Endothelial cell of umbilical vein (primary cell): Measurements from ENCODE around the gene KCNH1. TPM values are rescaled to one million over a fixed set of nuclear protein-coding genes. Genes with fewer than 3 reads are reported as not detected.

Experiments
- BruUV-seq: library from RNA; stranded (reverse); fragments of 400-500 nt; replicated peaks from 2 replicates; lab custom pipeline; 2021; lab: Mats Ljungman, UMichigan
- CTCF ChIA-PET: fragments of 300-600, 350-600 bp; sonication (Branson Sonifier 250); formaldehyde crosslinking; loops from one replicate; lab custom pipeline; 2021; ENCODE audit warnings: antibody characterized with exemption, inconsistent platforms; lab: Charles Lee
- POLR2A ChIA-PET: fragments of 300-600, 350-600 bp; sonication (Branson Sonifier 250); formaldehyde crosslinking; loops from one replicate; lab custom pipeline; 2021; ENCODE audit warnings: antibody characterized with exemption, inconsistent platforms; lab: Charles Lee
- DNase-seq: peaks from one replicate; pipeline ENCODE4 v3.0.0-alpha.2; 2011; ENCODE audit warnings: low read depth, low spot score
- FAIRE-seq: peaks from 2 replicates; lab custom pipeline; 2011; peaks lifted over from hg19 to GRCh38; lab: Jason Lieb, UNC
- H2AFZ ChIP-seq: 2 replicates; pipeline ENCODE4 v1.6.0; 2012; ENCODE audit warnings: low read depth, low read length, control low read depth, inconsistent platforms
- H3K27ac ChIP-seq: 2 replicates; pipeline ENCODE4 v1.5.1; 2011; ENCODE audit warnings: low read depth, mild to moderate bottlenecking, control low read depth, low read length, moderate library complexity; ENCODE audit not compliant: insufficient read depth
- H3K27me3 ChIP-seq, 2 experiments: 2 replicates each; pipeline versions ENCODE4 v1.6.0 to v1.6.1; 2011; ENCODE audit warnings: low read length in 2 of 2, mixed read lengths in 1 of 2; ENCODE audit not compliant: control insufficient read depth in 2 of 2, insufficient read depth in 2 of 2
- H3K36me3 ChIP-seq, 2 experiments: 2 replicates in 1 of 2; 3 replicates in 1 of 2; pipeline ENCODE4 v1.5.1; 2011; ENCODE audit warnings: low read length in 2 of 2, mild to moderate bottlenecking in 1 of 2, moderate library complexity in 1 of 2; ENCODE audit not compliant: control insufficient read depth in 2 of 2, insufficient read depth in 2 of 2; ENCODE audit errors: extremely low read depth in 1 of 2
- H3K4me1 ChIP-seq: 3 replicates; pipeline ENCODE4 v1.5.1; 2011; ENCODE audit warnings: mild to moderate bottlenecking, low read length; ENCODE audit not compliant: control insufficient read depth, insufficient read depth; ENCODE audit errors: extremely low read depth
- H3K4me2 ChIP-seq: 2 replicates; pipeline ENCODE4 v1.6.1; 2011; ENCODE audit warnings: low read length, control low read depth, mixed read lengths; ENCODE audit not compliant: insufficient read depth
- H3K4me3 ChIP-seq, 3 experiments: fragments of 200-600 bp in 1 of 3; sonication (generic), shearing (Covaris generic) in 1 of 3; replicated peaks in 1 of 3; 2 replicates each; pipeline ENCODE4 v1.5.1; 2011 to 2016; ENCODE audit warnings: control low read depth in 3 of 3, low read length in 3 of 3, mild to moderate bottlenecking in 2 of 3, inconsistent platforms in 1 of 3, low read depth in 1 of 3, moderate library complexity in 1 of 3; ENCODE audit not compliant: insufficient read depth in 1 of 3
- H3K79me2 ChIP-seq: 2 replicates; pipeline ENCODE4 v1.6.0; 2012; ENCODE audit warnings: low read length, inconsistent platforms; ENCODE audit not compliant: control insufficient read depth, insufficient read depth
- H3K9ac ChIP-seq: replicated peaks from 2 replicates; pipeline ENCODE3; 2011; ENCODE audit warnings: low read length, control low read depth; ENCODE audit not compliant: insufficient read depth; ENCODE audit errors: extremely low read depth
- H3K9me1 ChIP-seq: replicated peaks from 3 replicates; pipeline ENCODE4 v1.6.0; 2011; ENCODE audit warnings: mild to moderate bottlenecking, low read length; ENCODE audit not compliant: control insufficient read depth, insufficient read depth; ENCODE audit errors: extremely low read depth
- H3K9me3 ChIP-seq: replicated peaks from 2 replicates; pipeline ENCODE4 v1.5.1; 2012; ENCODE audit warnings: low read length, inconsistent platforms; ENCODE audit not compliant: control insufficient read depth, insufficient read depth
- H4K20me1 ChIP-seq: replicated peaks from 2 replicates; pipeline ENCODE3; 2011; ENCODE audit warnings: mild to moderate bottlenecking, low read length; ENCODE audit not compliant: control insufficient read depth, insufficient read depth; ENCODE audit errors: extremely low read depth
- CTCF ChIP-seq, 2 donors: IDR thresholded peaks; 1 replicate in 1 of 2; 2 replicates in 1 of 2; pipeline ENCODE4 v1.5.1; 2011; ENCODE audit warnings: low read length in 2 of 2, mild to moderate bottlenecking in 2 of 2, moderate library complexity in 2 of 2, control low read depth in 1 of 2, inconsistent platforms in 1 of 2, low read depth in 1 of 2; ENCODE audit not compliant: insufficient read depth in 1 of 2; ENCODE audit errors: extremely low read depth in 1 of 2
- EZH2 ChIP-seq: IDR thresholded peaks from 2 replicates; pipeline ENCODE4 v1.6.1; 2012; ENCODE audit warnings: borderline replicate concordance, low read depth, mild to moderate bottlenecking, moderate library complexity, low read length, inconsistent platforms; ENCODE audit not compliant: severe bottlenecking
- FOS ChIP-seq: IDR thresholded peaks from 2 replicates; pipeline ENCODE4 v1.6.1; 2011; ENCODE audit warnings: mild to moderate bottlenecking, low read length, moderate library complexity, borderline replicate concordance; ENCODE audit not compliant: insufficient read depth
- GATA2 ChIP-seq: IDR thresholded peaks from 2 replicates; pipeline ENCODE4 v1.7.0; 2011; ENCODE audit warnings: low read depth, mild to moderate bottlenecking, moderate library complexity, mixed read lengths, low read length; ENCODE audit not compliant: insufficient read length, insufficient read depth
- JUN ChIP-seq: IDR thresholded peaks from 2 replicates; pipeline ENCODE4 v1.6.1; 2011; ENCODE audit warnings: borderline replicate concordance, low read depth; ENCODE audit not compliant: insufficient read length, insufficient read depth
- MAX ChIP-seq: IDR thresholded peaks from 2 replicates; pipeline ENCODE4 v1.6.1; 2011; ENCODE audit not compliant: insufficient read depth, insufficient read length
- MYC ChIP-seq: IDR thresholded peaks from one replicate; pipeline ENCODE4 v1.6.1; 2011; ENCODE audit warnings: mild to moderate bottlenecking, low read depth, low read length
- POLR2A ChIP-seq: IDR thresholded peaks from 2 replicates; pipeline ENCODE4 v1.6.1; 2012; ENCODE audit warnings: low read depth, mild to moderate bottlenecking, control low read depth, low read length
- POLR2AphosphoS5 ChIP-seq: IDR thresholded peaks from 2 replicates; pipeline ENCODE4 v1.6.1; 2012; ENCODE audit warnings: low read depth, mild to moderate bottlenecking, control low read depth, low read length, moderate library complexity; ENCODE audit not compliant: insufficient read depth
- dilution Hi-C: fragments of 300-500 bp; cut with MboI; formaldehyde crosslinking; loops from one replicate; pipeline ENCODE4 v1.15.0; 2019; ENCODE audit warnings: low sequenced_read_pairs; ENCODE audit not compliant: extremely low pct_ligation_motif_present
- intact Hi-C: fragments of 100-400 bp; cut with micrococcal nuclease; formaldehyde crosslinking; loops from one replicate; pipeline ENCODE4 v1.10.0; 2022
- polyA plus RNA-seq, 4 experiments: library from polyadenylated mRNA; depleted of rRNA in 3 of 4; stranded (reverse) in 3 of 4; unstranded in 1 of 4; fragments of >200 nt; gene quantifications; 2 replicates each; pipeline versions ENCODE4 v1.2.1 to v1.2.3, GENCODE V29; 2011 to 2012; ENCODE audit warnings: missing spikeins in 1 of 4
- total RNA-seq: library from RNA; stranded (reverse); gene quantifications from 2 replicates; pipeline ENCODE4 v1.2.3, GENCODE V29; 2021

Gene KCNH1
- total and polyA plus RNA-seq, 2 donors (not counting 3 experiments of a cell fraction or from before 2014, with no cell fraction given) = not detected

- no peak overlapping the region for H3K27ac ChIP-seq
- BruUV-seq = no TSS peak
- H2AFZ ChIP-seq = no peak overlapping the region
- CTCF ChIA-PET = no interaction called here
- H4K20me1 ChIP-seq = no peaks in the 10 kb centered on the region
- H3K36me3 ChIP-seq = no peaks in the 10 kb centered on the region
- H3K4me3 ChIP-seq = no peak overlapping the region
- FAIRE-seq = no peak
- no peaks in the 10 kb centered on the region for H3K9me3 ChIP-seq
- H3K9ac ChIP-seq = no peak overlapping the region
- dilution Hi-C loops = no loop called here
- POLR2A ChIA-PET = no interaction called here
- H3K79me2 ChIP-seq = no peaks in the 10 kb centered on the region
- intact Hi-C loops = no loop called here
- H3K4me2 ChIP-seq = no peak overlapping the region
- H3K27me3 ChIP-seq = no peaks in the 10 kb centered on the region
- no peaks in the 10 kb centered on the region for H3K9me1 ChIP-seq
- TF ChIP-seq JUN (no peak), EZH2 (no peak), CTCF (IDR thresholded peaks at IDR 0.05; ENCODE audit: extremely low read depth in 1 of 2, insufficient read depth in 1 of 2, low read depth in 1 of 2, low read length in 2 of 2) (no peak)
- no peak for DNase-seq
- H3K4me1 ChIP-seq = no peaks in the 10 kb centered on the region
Measured at GRCh38 chr1:210937846-210938245, 196.1 kb downstream of the KCNH1 start.

GRCh38 chr1:210935905-210936304, 198.0 kb downstream of the KCNH1 start:
- Histone ChIP-seq H3K9me1 (no peaks in the 10 kb centered on the region), H3K4me2 (no peak overlapping the region), H3K4me3 (no peak overlapping the region), H4K20me1 (no peaks in the 10 kb centered on the region), H3K27ac (no peak overlapping the region), H3K27me3 (no peaks in the 10 kb centered on the region), H2AFZ (no peak overlapping the region), H3K9ac (no peak overlapping the region), H3K4me1 (no peaks in the 10 kb centered on the region), H3K36me3 (no peaks in the 10 kb centered on the region), H3K79me2 (no peaks in the 10 kb centered on the region), H3K9me3 (no peaks in the 10 kb centered on the region)
- no peak for DNase-seq
- no peak for FAIRE-seq
- intact Hi-C loops = no loop called here
- ChIA-PET CTCF (no interaction called here), POLR2A (no interaction called here)
- TF ChIP-seq POLR2A (no peak), FOS (no peak), EZH2 (no peak), CTCF (IDR thresholded peaks at IDR 0.05; ENCODE audit: extremely low read depth in 1 of 2, insufficient read depth in 1 of 2, low read depth in 1 of 2, low read length in 2 of 2) (no peak), POLR2AphosphoS5 (no peak), JUN (no peak), GATA2 (no peak), MAX (no peak), MYC (no peak)
- dilution Hi-C loops = no loop called here
- BruUV-seq = no TSS peak
